Esophagus muscularis mucosa (tissue), 3 donors: ENCODE results near the gene SPP1.

Experiments
- EP300 ChIP-seq: sonication (generic); formaldehyde crosslinking; IDR thresholded peaks from one replicate; pipeline ENCODE4 v1.6.1; 2017; ENCODE audit warnings: antibody characterized with exemption
- POLR2AphosphoS5 ChIP-seq, 2 donors: sonication (generic); formaldehyde crosslinking; IDR thresholded peaks; one replicate each; pipeline ENCODE4 v1.6.1; 2017; ENCODE audit warnings: antibody characterized with exemption in 2 of 2

- TF ChIP-seq POLR2AphosphoS5 (IDR thresholded peaks at IDR 0.05): no peak
- TF ChIP-seq EP300: no peak
Observed at GRCh38 chr4:87944967-87945366, 30.5 kb upstream of the SPP1 start.
